ENCODE results near the gene ABCC1. TPM values are rescaled to one million over a fixed set of nuclear protein-coding genes. Genes with fewer than 3 reads are reported as not detected.

Gene ABCC1
- total RNA-seq, 1 experiment from 2014 or later, result 23.6 TPM

DNA sequence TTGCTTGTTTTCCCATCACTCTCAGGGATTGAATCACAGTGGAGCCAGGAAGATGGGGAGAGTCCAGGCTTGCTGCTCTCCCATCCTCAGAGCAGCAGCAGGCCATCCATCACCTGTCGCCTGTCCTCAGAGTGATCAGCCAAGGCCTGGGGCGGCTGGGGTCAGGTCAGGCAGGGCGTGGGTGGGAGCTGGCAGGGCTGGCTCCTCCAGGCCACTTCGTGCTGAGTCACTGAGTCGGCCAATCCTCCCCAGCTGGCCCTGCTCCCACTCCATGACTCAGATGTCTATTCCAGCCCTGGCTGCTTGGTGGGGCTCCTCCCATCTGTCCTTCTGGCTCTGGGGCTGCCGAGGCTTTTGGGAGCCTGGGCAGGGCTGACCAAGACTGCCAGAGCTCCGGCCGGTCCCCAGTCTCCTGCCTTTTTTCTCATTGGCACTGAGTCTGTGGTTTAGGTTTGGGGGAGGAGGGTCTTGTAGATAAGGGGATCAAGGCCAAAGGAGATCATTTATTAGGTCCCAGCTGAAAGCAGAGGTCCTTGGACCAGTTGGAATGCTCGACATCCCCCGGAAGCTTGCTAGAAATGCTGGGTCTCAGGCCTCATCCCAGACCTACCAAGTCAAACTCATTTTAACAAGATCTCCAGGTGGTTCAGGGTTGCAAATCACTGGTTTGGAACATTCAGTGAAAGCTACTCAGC, 72.7 kb downstream of the ABCC1 start:
- Histone ChIP-seq H3K4me2 (ENCODE audit: low read depth, low read length, poor library complexity, severe bottlenecking) (peak overlapping the region; percentile 39), H3K79me2 (ENCODE audit: low read length) (peaks cover 36% of the 10 kb centered on the region), H3K27me3 (ENCODE audit: low read length) (no peaks in the 10 kb centered on the region), H3K4me3 (ENCODE audit: low read length) (peak overlapping the region; percentile 14; the same call in 1 of the 2 replicates), H3K9me3 (ENCODE audit: low read length) (no peaks in the 10 kb centered on the region), H3K4me1 (ENCODE audit: low read length) (peaks cover 43% of the 10 kb centered on the region), H3K9me2 (replicated peaks; ENCODE audit: insufficient read depth, low read length) (no peaks in the 10 kb centered on the region), H3K27ac (ENCODE audit: low read length) (peak overlapping the region; percentile 86), H4K20me1 (ENCODE audit: insufficient read depth, low read depth, low read length) (no peaks in the 10 kb centered on the region; the same call in 1 of the 2 replicates), H3K36me3 (ENCODE audit: insufficient read depth, low read length) (no peaks in the 10 kb centered on the region), H2AFZ (ENCODE audit: low read length) (no peak overlapping the region), H3K9ac (ENCODE audit: low read length) (peak overlapping the region; percentile 43)
- DNase-seq, result no peak

DNA sequence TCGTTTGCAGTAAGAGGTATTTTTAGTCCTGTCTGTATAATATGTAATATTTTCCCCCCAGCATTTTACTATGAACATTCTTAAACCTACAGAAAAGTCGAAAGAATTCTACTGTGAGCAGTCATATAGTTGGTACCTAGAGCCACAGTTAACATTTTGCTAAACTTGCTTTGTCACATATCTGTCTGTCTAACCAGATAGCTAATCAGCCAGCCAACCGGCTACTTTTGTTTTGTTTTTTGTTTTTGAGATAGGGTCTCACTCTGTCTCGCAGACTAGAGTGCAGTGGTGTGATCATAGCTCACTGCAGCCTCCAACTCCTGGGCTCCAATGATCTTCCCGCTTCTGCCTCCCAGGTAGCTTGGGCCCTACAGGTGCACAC, 73.3 kb downstream of the ABCC1 start:
- no peak for DNase-seq
- Histone ChIP-seq H3K27me3 (ENCODE audit: low read length) (no peaks in the 10 kb centered on the region), H3K9me3 (ENCODE audit: low read length) (no peaks in the 10 kb centered on the region), H3K9me2 (replicated peaks; ENCODE audit: insufficient read depth, low read length) (no peaks in the 10 kb centered on the region), H2AFZ (ENCODE audit: low read length) (no peak overlapping the region), H3K27ac (ENCODE audit: low read length) (peak overlapping the region; percentile 86), H3K79me2 (ENCODE audit: low read length) (peaks cover 36% of the 10 kb centered on the region), H3K4me1 (ENCODE audit: low read length) (peaks cover 43% of the 10 kb centered on the region), H3K9ac (ENCODE audit: low read length) (peak overlapping the region; percentile 43; the same call in 1 of the 2 replicates), H4K20me1 (ENCODE audit: insufficient read depth, low read depth, low read length) (no peaks in the 10 kb centered on the region; the same call in 1 of the 2 replicates), H3K4me2 (ENCODE audit: low read depth, low read length, poor library complexity, severe bottlenecking) (peak overlapping the region; percentile 39), H3K4me3 (ENCODE audit: low read length) (peak overlapping the region; percentile 14; the same call in 1 of the 2 replicates), H3K36me3 (ENCODE audit: insufficient read depth, low read length) (no peaks in the 10 kb centered on the region)

DNA sequence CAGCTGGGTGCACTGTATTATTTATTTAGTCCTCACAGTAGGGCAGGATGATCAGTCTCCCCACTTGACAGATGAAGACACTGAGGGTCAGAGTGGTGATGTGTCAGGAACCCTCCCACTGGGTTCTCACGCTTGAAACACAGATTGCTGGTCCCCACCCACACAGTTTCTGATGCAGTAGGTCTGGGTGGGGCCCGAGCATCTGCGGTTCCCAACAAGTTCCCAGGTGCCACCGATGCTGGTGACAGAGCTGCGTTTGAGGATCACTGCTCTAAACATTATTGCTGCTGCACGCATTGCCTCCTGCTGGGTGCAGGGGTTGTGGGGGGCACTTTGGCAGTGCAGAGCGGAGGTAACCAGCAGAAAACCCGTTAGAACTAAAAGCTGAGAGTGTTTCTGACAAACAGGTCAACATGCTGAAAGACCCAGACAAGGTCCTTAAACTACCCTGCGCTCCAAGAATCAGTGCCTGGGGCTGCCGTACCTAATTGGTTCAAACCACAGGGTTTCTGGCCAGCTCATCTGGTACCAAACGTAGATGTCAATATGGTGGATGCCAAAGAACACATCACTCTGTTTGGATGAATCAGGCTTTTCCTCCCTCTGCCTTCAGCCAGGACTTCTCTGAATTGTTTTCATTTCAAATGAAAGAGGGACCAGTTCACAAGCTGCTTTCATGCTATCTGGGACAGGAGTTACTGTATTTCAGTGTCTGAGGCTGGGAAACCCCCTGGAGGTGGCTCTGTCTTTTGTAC, 76.0 kb downstream of the ABCC1 start:
- H3K27me3 ChIP-seq (ENCODE audit: low read length), result no peaks in the 10 kb centered on the region

DNA sequence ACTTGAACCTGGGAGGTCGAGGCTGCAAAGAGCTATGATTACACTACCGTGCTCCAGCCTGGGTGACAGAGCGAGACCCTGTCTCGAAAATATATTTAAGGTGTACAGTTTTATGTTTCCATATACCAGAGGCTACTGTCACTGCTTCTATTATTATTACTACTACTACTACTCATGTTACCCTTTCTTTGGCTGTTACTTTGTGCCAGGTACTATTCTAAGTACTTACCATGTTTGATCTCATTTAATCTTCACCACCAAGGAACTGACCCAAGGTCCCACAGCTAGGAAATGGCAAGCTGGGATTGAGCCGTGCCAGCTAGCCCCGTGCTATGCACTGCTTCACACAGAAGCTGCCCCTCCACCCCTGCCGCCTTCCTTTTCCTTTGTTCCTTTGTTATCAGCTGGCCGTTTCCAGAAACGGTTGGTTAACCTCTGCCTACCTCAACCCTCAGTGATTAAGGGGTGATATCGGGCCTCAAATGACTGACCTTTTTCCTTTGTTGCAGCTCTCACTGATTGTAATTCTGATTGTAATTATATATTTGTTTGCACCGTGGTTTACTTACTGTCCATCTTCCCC, 78.4 kb downstream of the ABCC1 start:
- DNase-seq, result no peak
- Histone ChIP-seq H3K79me2 (ENCODE audit: low read length) (peaks cover 33% of the 10 kb centered on the region), H3K36me3 (ENCODE audit: insufficient read depth, low read length) (no peaks in the 10 kb centered on the region), H3K27ac (ENCODE audit: low read length) (no peak overlapping the region), H2AFZ (ENCODE audit: low read length) (no peak overlapping the region), H3K27me3 (ENCODE audit: low read length) (no peaks in the 10 kb centered on the region), H3K4me1 (ENCODE audit: low read length) (peaks cover 6% of the 10 kb centered on the region), H4K20me1 (ENCODE audit: insufficient read depth, low read depth, low read length) (no peaks in the 10 kb centered on the region; the same call in 1 of the 2 replicates), H3K9me2 (replicated peaks; ENCODE audit: insufficient read depth, low read length) (no peaks in the 10 kb centered on the region), H3K4me3 (ENCODE audit: low read length) (no peak overlapping the region), H3K9me3 (ENCODE audit: low read length) (no peaks in the 10 kb centered on the region), H3K4me2 (ENCODE audit: low read depth, low read length, poor library complexity, severe bottlenecking) (no peak overlapping the region), H3K9ac (ENCODE audit: low read length) (no peak overlapping the region)

More for the DNA sequence above, 76.0 kb downstream of the ABCC1 start:
- Histone ChIP-seq H3K4me1 (ENCODE audit: low read length) (peaks cover 31% of the 10 kb centered on the region), H3K4me2 (ENCODE audit: low read depth, low read length, poor library complexity, severe bottlenecking) (no peak overlapping the region), H3K27ac (ENCODE audit: low read length) (0 out of 2 replicates have a peak overlapping the region, but pooled peaks have one; percentile 34), H3K9me3 (ENCODE audit: low read length) (no peaks in the 10 kb centered on the region), H4K20me1 (ENCODE audit: insufficient read depth, low read depth, low read length) (no peaks in the 10 kb centered on the region; the same call in 1 of the 2 replicates), H2AFZ (ENCODE audit: low read length) (no peak overlapping the region), H3K9me2 (replicated peaks; ENCODE audit: insufficient read depth, low read length) (no peaks in the 10 kb centered on the region), H3K36me3 (ENCODE audit: insufficient read depth, low read length) (no peaks in the 10 kb centered on the region), H3K79me2 (ENCODE audit: low read length) (peaks cover 39% of the 10 kb centered on the region), H3K4me3 (ENCODE audit: low read length) (no peak overlapping the region), H3K9ac (ENCODE audit: low read length) (no peak overlapping the region)
- no peak for DNase-seq

DNA sequence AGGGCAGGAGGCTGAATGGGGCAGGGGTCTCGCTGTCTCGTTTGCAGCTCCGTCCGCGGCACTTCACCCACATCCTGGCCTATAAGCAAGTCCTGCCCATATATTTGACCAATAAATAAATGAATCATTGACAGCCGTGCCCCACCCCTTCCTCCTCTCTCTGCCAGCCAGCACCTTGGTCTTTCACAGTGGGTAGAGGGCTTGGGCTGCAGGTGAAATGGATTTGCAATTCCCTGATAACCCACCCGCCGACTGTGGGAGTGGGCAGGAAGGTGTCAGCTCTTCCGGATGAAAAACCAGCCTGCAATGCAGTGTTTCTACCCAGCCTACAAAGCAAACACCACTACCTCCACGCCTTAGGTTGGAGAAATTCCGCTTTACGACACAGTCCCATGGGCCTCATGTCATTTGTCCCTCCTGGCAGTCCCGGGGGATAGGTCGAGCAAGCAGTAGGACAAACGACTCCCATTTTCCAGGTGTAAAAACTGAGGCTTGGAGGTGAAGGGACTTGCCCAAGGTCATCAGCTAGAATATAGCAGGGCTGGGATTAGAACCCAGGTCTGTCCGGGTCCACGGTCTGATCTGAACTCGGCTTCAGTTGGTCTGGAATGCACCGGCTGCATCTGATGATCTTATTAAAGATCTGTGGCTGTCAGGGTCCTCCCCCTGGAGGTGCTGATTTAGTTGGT, 79.0 kb downstream of the ABCC1 start:
- Histone ChIP-seq H3K4me3 (ENCODE audit: low read length) (no peak overlapping the region), H4K20me1 (ENCODE audit: insufficient read depth, low read depth, low read length) (no peaks in the 10 kb centered on the region; the same call in 1 of the 2 replicates), H3K27me3 (ENCODE audit: low read length) (no peaks in the 10 kb centered on the region), H3K9me3 (ENCODE audit: low read length) (no peaks in the 10 kb centered on the region), H3K9ac (ENCODE audit: low read length) (no peak overlapping the region), H3K4me1 (ENCODE audit: low read length) (no peaks in the 10 kb centered on the region), H3K27ac (ENCODE audit: low read length) (no peak overlapping the region), H3K79me2 (ENCODE audit: low read length) (peaks cover 27% of the 10 kb centered on the region), H2AFZ (ENCODE audit: low read length) (no peak overlapping the region), H3K9me2 (replicated peaks; ENCODE audit: insufficient read depth, low read length) (no peaks in the 10 kb centered on the region), H3K36me3 (ENCODE audit: insufficient read depth, low read length) (peaks cover 3% of the 10 kb centered on the region; the same call in 1 of the 2 replicates), H3K4me2 (ENCODE audit: low read depth, low read length, poor library complexity, severe bottlenecking) (no peak overlapping the region)
- no peak for DNase-seq

DNA sequence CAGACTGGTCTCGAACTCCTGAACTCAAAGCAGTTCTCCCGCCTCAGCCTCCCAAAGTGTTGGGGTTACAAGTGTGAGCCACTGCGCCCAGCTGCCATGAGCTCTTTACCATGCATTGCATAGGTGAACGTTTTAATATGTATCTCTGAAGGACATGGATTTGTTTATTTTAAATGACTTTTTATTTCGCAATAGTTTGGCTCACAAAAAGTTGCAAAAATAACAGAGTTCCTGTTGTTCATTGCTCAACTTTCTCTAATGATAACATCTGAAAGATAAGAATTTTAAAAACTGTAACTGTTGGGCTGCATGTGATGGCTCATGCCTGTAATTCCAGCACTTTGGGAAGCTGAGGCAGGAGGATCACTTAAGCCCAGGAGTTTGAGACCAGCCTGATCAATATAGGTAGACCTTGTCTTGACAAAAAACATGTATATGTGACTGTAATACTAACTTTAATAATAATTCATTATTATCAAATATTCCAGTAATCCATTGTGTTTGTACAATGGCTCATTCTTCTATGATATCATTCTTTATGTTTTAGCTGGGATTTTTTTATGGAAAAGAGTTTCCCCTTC, 80.1 kb downstream of the ABCC1 start:
- Histone ChIP-seq H3K9me2 (replicated peaks; ENCODE audit: insufficient read depth, low read length) (no peaks in the 10 kb centered on the region), H3K4me3 (ENCODE audit: low read length) (no peak overlapping the region), H3K9ac (ENCODE audit: low read length) (no peak overlapping the region), H4K20me1 (ENCODE audit: insufficient read depth, low read depth, low read length) (no peaks in the 10 kb centered on the region; the same call in 1 of the 2 replicates), H3K36me3 (ENCODE audit: insufficient read depth, low read length) (peaks cover 3% of the 10 kb centered on the region; the same call in 1 of the 2 replicates), H3K79me2 (ENCODE audit: low read length) (peaks cover 20% of the 10 kb centered on the region), H2AFZ (ENCODE audit: low read length) (no peak overlapping the region), H3K27ac (ENCODE audit: low read length) (no peak overlapping the region), H3K4me1 (ENCODE audit: low read length) (no peaks in the 10 kb centered on the region), H3K27me3 (ENCODE audit: low read length) (no peaks in the 10 kb centered on the region), H3K9me3 (ENCODE audit: low read length) (no peaks in the 10 kb centered on the region), H3K4me2 (ENCODE audit: low read depth, low read length, poor library complexity, severe bottlenecking) (no peak overlapping the region)
- DNase-seq, result no peak

DNA sequence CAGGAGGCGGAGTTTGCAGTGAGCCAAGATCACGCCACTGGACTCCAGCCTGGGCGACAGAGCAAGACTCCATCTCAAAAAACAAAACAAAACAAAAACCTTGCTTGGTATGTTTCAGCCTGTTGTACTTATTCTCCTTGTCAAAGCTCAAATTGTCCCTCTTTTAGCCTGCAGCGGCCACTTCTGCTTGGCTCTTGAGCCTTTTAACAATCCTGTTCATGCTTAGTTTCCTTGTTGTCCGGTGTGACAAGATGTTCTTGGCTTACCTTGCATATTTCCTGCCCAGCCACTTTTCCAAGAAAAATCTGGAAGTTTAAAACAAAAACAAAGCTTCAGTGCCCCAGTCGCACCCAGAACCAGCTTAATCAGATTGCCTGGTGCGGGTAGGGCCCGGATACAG, 81.0 kb downstream of the ABCC1 start:
- Histone ChIP-seq H4K20me1 (ENCODE audit: insufficient read depth, low read depth, low read length) (no peaks in the 10 kb centered on the region; the same call in 1 of the 2 replicates), H3K4me3 (ENCODE audit: low read length) (no peak overlapping the region), H3K36me3 (ENCODE audit: insufficient read depth, low read length) (peaks cover 5% of the 10 kb centered on the region; the same call in 1 of the 2 replicates), H3K9me3 (ENCODE audit: low read length) (no peaks in the 10 kb centered on the region), H3K79me2 (ENCODE audit: low read length) (peaks cover 16% of the 10 kb centered on the region), H3K9ac (ENCODE audit: low read length) (no peak overlapping the region), H3K27me3 (ENCODE audit: low read length) (no peaks in the 10 kb centered on the region), H3K4me2 (ENCODE audit: low read depth, low read length, poor library complexity, severe bottlenecking) (no peak overlapping the region), H3K9me2 (replicated peaks; ENCODE audit: insufficient read depth, low read length) (no peaks in the 10 kb centered on the region), H3K4me1 (ENCODE audit: low read length) (peaks cover 4% of the 10 kb centered on the region; the same call in 1 of the 2 replicates), H3K27ac (ENCODE audit: low read length) (no peak overlapping the region), H2AFZ (ENCODE audit: low read length) (no peak overlapping the region)
- no peak for DNase-seq

All from Karpas-422 (cell line).